H1 (cell line): ENCODE measurements around the gene KCNC3. TPM values are rescaled to one million over a fixed set of nuclear protein-coding genes. Genes with fewer than 3 reads are reported as not detected.

Source experiments
- CBX8 ChIP-seq: fragments of 300-800, 300-1000 bp; sonication (generic); IDR thresholded peaks from 2 replicates; pipeline ENCODE4 v1.7.1; 2016; ENCODE audit warnings: low read depth, low read length, borderline replicate concordance
- CEBPB ChIP-seq: IDR thresholded peaks from 2 replicates; pipeline ENCODE4 v1.6.1; 2012; ENCODE audit warnings: low read depth, low read length
- SIN3A ChIP-seq, 2 experiments: IDR thresholded peaks in 1 of 2; conservative IDR thresholded peaks in 1 of 2; 2 replicates each; pipeline ENCODE4 v1.6.1; 2011 to 2012; ENCODE audit warnings: low read length in 2 of 2, improper control_type of control experiment in 1 of 2, low read depth in 1 of 2, mild to moderate bottlenecking in 1 of 2
- SP4 ChIP-seq: IDR thresholded peaks from 2 replicates; pipeline ENCODE4 v1.6.1; 2012; ENCODE audit warnings: low read length, inconsistent platforms
- polyA plus RNA-seq, 7 experiments: library from polyadenylated mRNA; depleted of rRNA in 3 of 7; stranded (reverse) in 5 of 7; unstranded in 2 of 7; fragments of >200 nt in 5 of 7; fragments of 200-250 nt in 2 of 7; gene quantifications; 1 replicate in 5 of 7; 2 replicates in 1 of 7; 4 replicates in 1 of 7; pipeline versions ENCODE4 v1.2.1 to v1.2.3, GENCODE V29; 2011 to 2013; ENCODE audit warnings: missing spikeins in 2 of 7, mixed read lengths in 2 of 7
- total RNA-seq: library from RNA; stranded (reverse); fragmentation: NEBNext Ultra II Directional; extraction: Animal tissue kit (Norgen Biotek cat#: 25700); gene quantifications from 2 replicates; pipeline ENCODE4 v1.2.1, GENCODE V29; 2021
- TF ChIP-seq, protein P1 (sequence below): IDR thresholded peaks from 2 replicates; pipeline ENCODE4 v1.6.1; 2012; ENCODE audit warnings: inconsistent platforms
- TF ChIP-seq, protein P2 (sequence below): IDR thresholded peaks from 2 replicates; pipeline ENCODE4 v1.6.1; 2011; ENCODE audit warnings: low read length, improper control_type of control experiment

Gene KCNC3
- total and polyA plus RNA-seq, 2 of the 8 experiments (the other 6 are each of a cell fraction or from before 2014, with no cell fraction given), result 3.9 to 7.2 TPM

DNA sequence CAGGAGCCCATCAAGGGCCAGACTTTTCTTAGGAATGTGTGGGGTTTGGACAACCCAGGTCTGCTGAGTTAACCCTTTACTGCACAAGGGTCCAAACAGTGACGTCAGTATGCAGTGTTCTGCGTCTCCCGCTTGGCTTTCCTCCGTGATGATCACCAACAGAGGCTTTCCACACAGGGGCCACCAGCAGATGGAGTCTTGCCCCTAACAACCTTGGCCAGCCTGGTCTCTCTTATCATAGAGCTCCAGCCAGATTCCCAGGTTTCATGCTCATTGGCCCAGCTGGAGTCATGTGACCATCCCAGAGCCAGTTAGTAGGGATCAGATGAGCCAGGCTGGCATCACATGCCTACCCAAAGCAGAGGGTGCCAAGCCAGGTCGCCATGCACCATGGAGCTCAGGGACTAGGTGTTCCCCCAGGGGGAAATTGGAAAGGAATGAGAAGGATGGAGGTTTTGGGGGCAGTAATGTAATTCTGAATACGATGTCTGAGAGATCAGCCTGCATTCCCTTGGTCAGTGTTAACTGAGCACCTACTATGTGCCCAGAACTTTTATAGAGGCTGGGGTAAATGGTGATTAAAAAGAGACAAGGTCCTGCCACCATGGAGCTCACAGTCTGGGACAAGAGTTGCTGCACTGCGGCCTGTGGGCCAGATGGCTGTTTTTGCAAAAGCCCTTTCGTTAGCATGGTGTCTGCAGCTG lies 64.5 kb downstream of the KCNC3 start (continued):
- TF ChIP-seq SIN3A (conservative IDR thresholded peaks at IDR 0.05 in 1 of 2, IDR thresholded peaks at IDR 0.05 in 1 of 2; ENCODE audit: low read depth in 1 of 2, low read length in 2 of 2), result no peak
- TF ChIP-seq, protein P1, sequence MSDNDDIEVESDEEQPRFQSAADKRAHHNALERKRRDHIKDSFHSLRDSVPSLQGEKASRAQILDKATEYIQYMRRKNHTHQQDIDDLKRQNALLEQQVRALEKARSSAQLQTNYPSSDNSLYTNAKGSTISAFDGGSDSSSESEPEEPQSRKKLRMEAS, result no peak
- TF ChIP-seq SP4, result no peak
- TF ChIP-seq, protein P2, sequence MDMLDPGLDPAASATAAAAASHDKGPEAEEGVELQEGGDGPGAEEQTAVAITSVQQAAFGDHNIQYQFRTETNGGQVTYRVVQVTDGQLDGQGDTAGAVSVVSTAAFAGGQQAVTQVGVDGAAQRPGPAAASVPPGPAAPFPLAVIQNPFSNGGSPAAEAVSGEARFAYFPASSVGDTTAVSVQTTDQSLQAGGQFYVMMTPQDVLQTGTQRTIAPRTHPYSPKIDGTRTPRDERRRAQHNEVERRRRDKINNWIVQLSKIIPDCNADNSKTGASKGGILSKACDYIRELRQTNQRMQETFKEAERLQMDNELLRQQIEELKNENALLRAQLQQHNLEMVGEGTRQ, result peak; percentile 58
- no peak for TF ChIP-seq CEBPB
- TF ChIP-seq CBX8, result no peak
